HEK293T (cell line): ENCODE data around the gene TSPOAP1.

Source experiments
- CTCF ChIA-PET: fragments of 350-600 bp; formaldehyde crosslinking; extraction: SDS; loops from one replicate; lab custom pipeline; 2021; ENCODE audit warnings: antibody characterized with exemption, inconsistent platforms; lab: Yijun Ruan, JAX
- POLR2A ChIA-PET: fragments of 350-600 bp; formaldehyde crosslinking; extraction: SDS; loops from one replicate; lab custom pipeline; 2020; ENCODE audit warnings: antibody characterized with exemption, inconsistent platforms; lab: Yijun Ruan, JAX
- DNase-seq: peaks from one replicate; pipeline ENCODE4 v3.0.0; 2012; ENCODE audit warnings: mixed read lengths; ENCODE audit errors: extremely low spot score
- ARNT ChIP-seq: fragments of 450-650 bp; IDR thresholded peaks from 2 replicates; pipeline ENCODE4 v1.6.1; 2017; ENCODE audit warnings: mild to moderate bottlenecking
- BHLHE40 ChIP-seq: fragments of 450-650 bp; IDR thresholded peaks from 2 replicates; pipeline ENCODE4 v1.6.1; 2016; ENCODE audit warnings: mild to moderate bottlenecking, moderate library complexity, borderline replicate concordance
- CTBP1 ChIP-seq: fragments of 450-650 bp; IDR thresholded peaks from 2 replicates; pipeline ENCODE4 v1.6.1; 2016; ENCODE audit warnings: borderline replicate concordance
- ELF4 ChIP-seq: fragments of 450-650 bp; IDR thresholded peaks from 2 replicates; pipeline ENCODE4 v1.6.1; 2017; ENCODE audit warnings: antibody characterized with exemption
- FOXA1 ChIP-seq: fragments of 450-650 bp; IDR thresholded peaks from 2 replicates; pipeline ENCODE4 v1.6.1; 2016; ENCODE audit warnings: mild to moderate bottlenecking
- FOXK2 ChIP-seq: fragments of 450-650 bp; IDR thresholded peaks from 2 replicates; pipeline ENCODE4 v1.6.1; 2016; ENCODE audit warnings: mild to moderate bottlenecking
- FOXM1 ChIP-seq: fragments of 450-650 bp; IDR thresholded peaks from 2 replicates; pipeline ENCODE4 v1.6.1; 2017; ENCODE audit warnings: mild to moderate bottlenecking, borderline replicate concordance
- HDGF ChIP-seq: fragments of 450-650 bp; IDR thresholded peaks from 2 replicates; pipeline ENCODE4 v1.6.1; 2017; ENCODE audit warnings: antibody characterized with exemption, borderline replicate concordance
- L3MBTL2 ChIP-seq: fragments of 450-650 bp; conservative IDR thresholded peaks from 2 replicates; pipeline ENCODE4 v1.6.1; 2016; ENCODE audit warnings: mild to moderate bottlenecking
- LEF1 ChIP-seq: fragments of 450-650 bp; IDR thresholded peaks from 2 replicates; pipeline ENCODE4 v1.6.1; 2017; ENCODE audit warnings: mild to moderate bottlenecking, borderline replicate concordance
- NFRKB ChIP-seq: fragments of 450-650 bp; IDR thresholded peaks from 2 replicates; pipeline ENCODE4 v1.6.1; 2016; ENCODE audit warnings: mild to moderate bottlenecking, moderate library complexity
- PKNOX1 ChIP-seq: fragments of 450-650 bp; IDR thresholded peaks from 2 replicates; pipeline ENCODE4 v1.6.1; 2016
- SP1 ChIP-seq: fragments of 450-650 bp; IDR thresholded peaks from 2 replicates; pipeline ENCODE4 v1.6.1; 2017
- SUZ12 ChIP-seq: fragments of 450-650 bp; IDR thresholded peaks from 2 replicates; pipeline ENCODE4 v1.6.1; 2016; ENCODE audit warnings: mild to moderate bottlenecking
- TARDBP ChIP-seq: fragments of 450-650 bp; IDR thresholded peaks from 2 replicates; pipeline ENCODE4 v1.6.1; 2016
- ZNF384 ChIP-seq: fragments of 450-650 bp; IDR thresholded peaks from 2 replicates; pipeline ENCODE4 v1.6.1; 2016

Gene TSPOAP1

DNA sequence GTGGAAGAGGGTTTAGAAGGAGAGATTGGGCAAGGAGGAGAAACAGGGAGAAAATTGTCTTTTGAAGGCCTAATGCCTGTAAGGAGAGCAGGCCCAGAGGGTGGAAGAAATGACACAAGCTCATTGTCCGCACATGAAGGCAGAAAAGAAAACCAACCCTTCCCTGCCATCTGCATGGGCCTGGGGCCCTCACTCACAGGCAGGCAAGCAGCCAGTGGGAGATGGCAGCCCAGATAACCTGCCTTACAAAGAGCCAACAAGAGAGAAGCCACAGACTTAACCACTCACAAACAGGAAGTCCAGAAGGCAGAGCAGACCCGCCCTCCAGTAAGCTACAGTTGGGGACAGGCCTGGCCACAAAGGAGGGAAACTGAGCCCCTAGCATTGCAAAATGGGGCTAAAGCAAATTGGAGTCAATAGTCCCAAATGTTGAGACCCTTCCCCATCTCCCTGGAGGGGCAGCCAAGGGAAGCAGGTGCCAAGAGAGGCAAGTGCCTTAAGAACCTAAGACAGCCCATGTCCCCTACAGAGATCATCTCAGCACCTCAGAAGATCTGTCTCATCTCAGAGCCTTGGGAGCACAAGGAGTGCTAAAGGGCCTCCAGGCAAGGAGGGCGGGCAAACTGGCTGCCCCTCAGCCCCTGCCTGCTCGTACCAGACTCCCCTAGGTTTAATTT, 7.3 kb upstream of the TSPOAP1 start:
- CTCF ChIA-PET = no interaction called here
- TF ChIP-seq NFRKB (no peak), FOXM1 (no peak), HDGF (no peak), FOXK2 (no peak), BHLHE40 (no peak), ZNF384 (no peak), FOXA1 (no peak), L3MBTL2 (no peak), ARNT (no peak), SUZ12 (no peak), LEF1 (no peak), TARDBP (no peak), CTBP1 (no peak), SP1 (no peak), ELF4 (no peak), PKNOX1 (no peak)
- no peak for DNase-seq
- POLR2A ChIA-PET = interaction anchor here (1.2 to 1.7 kb wide), 3 partner anchors 10 to 82 kb away, joined by 3 to 10 read pairs (median 7); partner anchors contain the start of genes RNF43 and SUPT4H1

- TF ChIP-seq TARDBP (no peak), FOXM1 (no peak), PKNOX1 (no peak), SUZ12 (no peak), SP1 (no peak), ZNF384 (no peak), LEF1 (no peak), ARNT (no peak), CTBP1 (no peak), FOXK2 (no peak), NFRKB (no peak), HDGF (no peak), BHLHE40 (no peak), FOXA1 (no peak), L3MBTL2 (no peak), ELF4 (no peak)
- POLR2A ChIA-PET = interaction anchor here (1.7 kb wide), 1 partner anchor 17 kb away, joined by 10 read pairs; the partner anchor contains the start of gene SUPT4H1
- CTCF ChIA-PET = interaction anchor here (0.8 kb wide), 1 partner anchor 82 kb away, joined by 3 read pairs; the partner anchor contains the start of gene RNF43
- no peak for DNase-seq
Measured at GRCh38 chr17:58335061-58335731, 6.6 kb upstream of the TSPOAP1 start.

- POLR2A ChIA-PET = interaction anchor here (1.7 kb wide), 1 partner anchor 17 kb away, joined by 10 read pairs; the partner anchor contains the start of gene SUPT4H1
- no peak for DNase-seq
- CTCF ChIA-PET = interaction anchor here (0.6 to 0.8 kb wide), 2 partner anchors 82 to 83 kb away, joined by 3 read pairs; partner anchors contain the start of gene RNF43
- TF ChIP-seq TARDBP = no peak
- no peak for TF ChIP-seq PKNOX1
- TF ChIP-seq NFRKB = no peak
- TF ChIP-seq FOXM1 = no peak
- TF ChIP-seq FOXK2 = no peak
Measured at GRCh38 chr17:58334661-58335060, 6.1 kb upstream of the TSPOAP1 start.

- ChIA-PET POLR2A (no interaction called here), CTCF (interaction anchor here (0.6 to 0.7 kb wide), 2 partner anchors 17 to 83 kb away, joined by 3 to 4 read pairs; partner anchors contain the start of gene RNF43)
- TF ChIP-seq PKNOX1 = no peak
- TF ChIP-seq CTBP1 = no peak
- TF ChIP-seq SP1 = no peak
- no peak for TF ChIP-seq ARNT
- TF ChIP-seq ZNF384 = no peak
- TF ChIP-seq ELF4 = no peak
- TF ChIP-seq NFRKB = no peak
- TF ChIP-seq L3MBTL2 = no peak
- no peak for TF ChIP-seq FOXK2
- no peak for TF ChIP-seq FOXM1
- TF ChIP-seq SUZ12 = no peak
- TF ChIP-seq HDGF = no peak
- no peak for DNase-seq
Measured at GRCh38 chr17:58334256-58334655, 5.7 kb upstream of the TSPOAP1 start.

- DNase-seq = no peak
- ChIA-PET CTCF (interaction anchor here (0.7 kb wide), 1 partner anchor 16 kb away, joined by 4 read pairs; no protein-coding TSS in a partner anchor), POLR2A (interaction anchor here (3.3 kb wide), 1 partner anchor 18 kb away, joined by 14 read pairs; the partner anchor contains the start of gene SUPT4H1)
- TF ChIP-seq FOXM1 = no peak
- no peak for TF ChIP-seq SP1
- TF ChIP-seq PKNOX1 = no peak
- TF ChIP-seq CTBP1 = no peak
- no peak for TF ChIP-seq FOXA1
- no peak for TF ChIP-seq FOXK2
- no peak for TF ChIP-seq ELF4
- no peak for TF ChIP-seq ARNT
- no peak for TF ChIP-seq LEF1
- no peak for TF ChIP-seq ZNF384
- no peak for TF ChIP-seq L3MBTL2
- no peak for TF ChIP-seq SUZ12
- no peak for TF ChIP-seq HDGF
- TF ChIP-seq NFRKB = no peak
- TF ChIP-seq TARDBP = no peak
- TF ChIP-seq BHLHE40 = no peak
Measured at GRCh38 chr17:58333736-58334207, 5.2 kb upstream of the TSPOAP1 start.
